DND-41 (cell line): ENCODE data around the gene GALNT7.

Experiments
- CTCF ChIP-seq: IDR thresholded peaks from 2 replicates; pipeline ENCODE4 v1.5.1; 2012; ENCODE audit warnings: borderline replicate concordance, low read length, moderate library complexity, mild to moderate bottlenecking; ENCODE audit not compliant: poor library complexity, severe bottlenecking; ENCODE audit errors: extremely low read depth
- EZH2 ChIP-seq: IDR thresholded peaks from 3 replicates; pipeline ENCODE4 v1.6.1; 2012; ENCODE audit warnings: borderline replicate concordance, low read depth, mild to moderate bottlenecking, moderate library complexity, low read length, inconsistent platforms; ENCODE audit not compliant: severe bottlenecking

GRCh38 chr4:173169178-173169427, 492 bp downstream of the GALNT7 start:
- TF ChIP-seq CTCF (no peak), EZH2 (no peak)
